Muscle layer of duodenum (tissue), 2 donors: ENCODE results near the gene ARHGAP32.

Source experiments
- H3K27ac ChIP-seq: one replicate; pipeline ENCODE4 v1.7.0; 2013; ENCODE audit warnings: mild to moderate bottlenecking, low read length
- H3K27me3 ChIP-seq: one replicate; pipeline ENCODE4 v1.7.0; 2013; ENCODE audit warnings: low read depth, mild to moderate bottlenecking, control low read depth, low read length
- H3K36me3 ChIP-seq, 2 donors: one replicate each; pipeline ENCODE4 v1.7.0; 2013; ENCODE audit warnings: low read length in 2 of 2, control low read depth in 1 of 2, mild to moderate bottlenecking in 1 of 2; ENCODE audit not compliant: insufficient read depth in 2 of 2, control insufficient read depth in 1 of 2
- H3K4me1 ChIP-seq, 2 donors: one replicate each; pipeline ENCODE4 v1.7.0; 2013; ENCODE audit warnings: low read length in 2 of 2, mild to moderate bottlenecking in 2 of 2, control low read depth in 1 of 2, moderate library complexity in 1 of 2; ENCODE audit not compliant: insufficient read depth in 2 of 2, control insufficient read depth in 1 of 2
- H3K4me3 ChIP-seq, 2 donors: one replicate each; pipeline ENCODE4 v1.7.0; 2013; ENCODE audit warnings: low read length in 2 of 2, low read depth in 1 of 2, mild to moderate bottlenecking in 1 of 2
- H3K9me3 ChIP-seq, 2 donors: one replicate each; pipeline ENCODE4 v1.7.0; 2013; ENCODE audit warnings: low read length in 2 of 2, control low read depth in 1 of 2, mild to moderate bottlenecking in 1 of 2; ENCODE audit not compliant: control insufficient read depth in 1 of 2
- donor health status: healthy.

The ARHGAP32 gene

DNA sequence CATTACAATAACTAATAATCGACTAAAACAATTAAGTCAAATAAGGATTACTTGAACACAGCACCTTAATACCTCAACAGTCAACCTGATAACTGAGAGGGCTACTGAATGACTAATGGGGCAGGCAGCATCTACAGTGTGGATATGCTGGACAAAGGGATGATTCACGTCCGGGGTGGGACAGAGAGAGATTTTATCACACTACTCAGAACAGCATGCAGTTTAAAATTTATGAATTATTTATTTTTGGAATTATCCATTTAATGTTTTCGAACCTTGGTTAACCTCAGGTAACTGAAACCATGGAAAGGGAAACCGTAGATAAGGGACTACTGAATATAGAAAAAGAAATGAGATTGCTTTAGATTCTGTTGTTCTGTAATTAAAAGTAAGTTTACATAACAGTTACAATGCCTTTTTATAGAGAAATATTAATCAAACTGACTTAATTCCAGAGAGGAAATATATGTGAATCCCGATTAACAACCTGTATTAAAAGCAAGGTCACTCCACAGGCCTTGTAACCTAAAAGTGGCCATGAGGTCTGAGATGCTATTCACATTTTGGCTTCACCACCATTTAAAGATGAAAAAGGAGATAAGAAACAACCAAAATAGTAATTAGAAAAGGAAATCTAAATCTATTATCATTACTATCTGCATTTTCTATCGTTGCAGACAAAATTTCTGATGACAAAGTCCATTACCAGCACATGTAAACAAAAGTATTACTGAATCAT lies 130.5 kb downstream of the ARHGAP32 start:
- no peaks in the 10 kb centered on the region for H3K4me1 ChIP-seq
- H3K4me3 ChIP-seq: no peak overlapping the region
- no peaks in the 10 kb centered on the region for H3K27me3 ChIP-seq
- H3K9me3 ChIP-seq: no peaks in the 10 kb centered on the region
- no peak overlapping the region for H3K27ac ChIP-seq
- H3K36me3 ChIP-seq: peaks cover 3 to 15% of the 10 kb centered on the region in 2 donors

DNA sequence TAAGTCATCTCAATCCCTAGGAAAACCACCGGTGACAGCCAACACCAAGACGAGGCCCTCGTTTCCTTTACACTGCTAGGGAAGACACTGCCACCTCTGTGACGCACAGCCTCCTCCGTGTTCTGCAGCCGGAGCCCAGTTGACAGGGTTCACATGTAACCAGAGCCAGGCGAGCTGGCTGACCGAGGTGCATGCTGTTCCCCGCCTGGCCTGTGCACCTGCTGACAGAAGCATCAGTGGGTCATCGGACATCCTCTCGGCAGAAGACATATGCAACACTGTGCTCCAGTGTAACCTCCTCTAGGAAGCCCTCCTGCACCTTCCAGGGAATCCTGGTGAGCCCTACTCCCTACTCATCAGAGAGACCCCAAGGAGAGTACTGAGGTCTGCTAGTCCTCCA lies 135.2 kb downstream of the ARHGAP32 start:
- Histone ChIP-seq H3K4me1 (no peaks in the 10 kb centered on the region), H3K36me3 (peaks cover 0 to 3% of the 10 kb centered on the region in 2 donors), H3K9me3 (no peaks in the 10 kb centered on the region), H3K27ac (no peak overlapping the region), H3K27me3 (no peaks in the 10 kb centered on the region), H3K4me3 (no peak overlapping the region)

DNA sequence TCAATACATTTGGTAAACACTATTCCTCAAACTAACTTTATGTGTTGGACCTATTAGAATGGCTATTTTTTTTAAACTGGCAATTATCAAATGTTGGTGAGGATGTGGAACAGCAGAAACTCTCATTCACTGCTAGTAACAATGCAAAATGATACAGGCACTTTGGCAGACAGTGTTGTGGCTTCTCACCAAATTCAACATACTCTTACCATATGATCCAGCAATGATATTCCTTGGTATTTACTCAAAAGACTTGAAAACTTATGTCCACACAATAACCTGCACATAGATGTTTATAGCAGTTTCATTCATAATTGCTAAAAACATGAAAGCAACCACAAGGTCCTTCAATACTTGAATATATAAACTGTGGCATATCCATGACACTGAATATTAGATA lies 136.9 kb downstream of the ARHGAP32 start:
- Histone ChIP-seq H3K36me3 (no peaks in the 10 kb centered on the region), H3K27ac (no peak overlapping the region), H3K4me3 (no peak overlapping the region), H3K4me1 (no peaks in the 10 kb centered on the region), H3K9me3 (no peaks in the 10 kb centered on the region), H3K27me3 (no peaks in the 10 kb centered on the region)

DNA sequence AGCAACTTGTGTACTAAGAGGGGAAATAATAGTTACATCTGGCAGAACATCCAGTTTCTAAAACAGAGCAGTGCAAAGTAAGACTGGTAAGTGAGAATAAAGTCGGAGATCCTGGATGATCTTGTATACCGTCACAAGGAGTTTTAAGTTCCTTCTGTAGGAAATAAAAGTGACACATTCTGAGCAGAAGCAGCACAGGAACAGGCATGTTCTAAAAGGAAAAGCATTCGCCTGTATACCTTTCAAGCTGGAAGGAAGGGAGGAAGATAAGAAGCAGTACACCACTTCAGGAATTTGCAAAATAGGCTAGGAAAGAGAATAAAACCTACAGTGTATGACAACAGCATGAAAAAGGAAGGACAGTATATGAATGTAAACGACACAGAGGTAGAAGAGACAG lies 143.2 kb downstream of the ARHGAP32 start:
- Histone ChIP-seq H3K4me1 (no peaks in the 10 kb centered on the region), H3K27me3 (no peaks in the 10 kb centered on the region), H3K27ac (no peak overlapping the region)

DNA sequence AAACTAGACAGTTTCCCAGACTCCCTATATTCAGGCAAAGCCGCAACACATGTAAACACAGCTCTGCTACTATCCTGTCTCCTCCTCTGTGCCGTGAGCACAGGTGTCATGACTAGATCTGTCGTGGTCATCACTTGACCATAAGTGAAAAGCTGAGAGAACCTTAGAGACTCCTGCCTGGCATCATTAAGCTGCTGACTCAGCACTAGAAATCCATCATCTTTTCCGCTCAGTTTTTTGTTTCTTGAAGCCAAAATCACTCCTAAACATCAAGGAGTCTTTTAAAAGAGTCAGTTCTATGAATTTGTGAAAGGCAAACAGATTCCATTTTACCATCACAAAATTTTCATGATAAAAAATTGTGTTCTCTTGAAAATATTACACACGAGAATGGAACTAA lies 147.0 kb downstream of the ARHGAP32 start:
- Histone ChIP-seq H3K27me3 (no peaks in the 10 kb centered on the region), H3K27ac (no peak overlapping the region), H3K4me1 (no peaks in the 10 kb centered on the region), H3K4me3 (no peak overlapping the region), H3K36me3 (peaks cover 0 to under 1% of the 10 kb centered on the region in 2 donors), H3K9me3 (no peaks in the 10 kb centered on the region)

More for the DNA sequence above, 143.2 kb downstream of the ARHGAP32 start:
- Histone ChIP-seq H3K4me3 (no peak overlapping the region), H3K36me3 (no peaks in the 10 kb centered on the region), H3K9me3 (no peaks in the 10 kb centered on the region)

DNA sequence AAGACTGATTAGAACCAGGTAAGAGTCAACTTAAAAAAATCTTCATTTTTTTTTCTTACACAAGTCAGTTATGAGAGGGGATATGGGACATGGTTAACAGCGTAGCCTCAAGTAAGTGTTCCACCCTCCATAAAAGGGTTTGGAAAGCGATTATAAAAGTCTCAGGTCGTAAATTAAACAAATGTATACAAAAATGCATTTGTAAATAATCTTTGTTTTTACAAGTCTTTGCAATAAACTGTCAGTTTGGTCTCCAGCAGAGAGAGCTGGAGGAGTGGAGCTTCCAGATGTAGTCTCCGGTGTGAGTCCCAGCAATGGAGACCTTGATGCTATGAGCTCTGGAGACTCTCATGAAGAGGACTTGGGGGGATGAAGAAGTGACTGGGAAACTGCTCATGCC lies 149.6 kb downstream of the ARHGAP32 start:
- Histone ChIP-seq H3K4me3 (no peak overlapping the region), H3K9me3 (no peaks in the 10 kb centered on the region), H3K36me3 (peaks cover 0 to 3% of the 10 kb centered on the region in 2 donors), H3K27me3 (no peaks in the 10 kb centered on the region), H3K27ac (no peak overlapping the region), H3K4me1 (no peaks in the 10 kb centered on the region)

DNA sequence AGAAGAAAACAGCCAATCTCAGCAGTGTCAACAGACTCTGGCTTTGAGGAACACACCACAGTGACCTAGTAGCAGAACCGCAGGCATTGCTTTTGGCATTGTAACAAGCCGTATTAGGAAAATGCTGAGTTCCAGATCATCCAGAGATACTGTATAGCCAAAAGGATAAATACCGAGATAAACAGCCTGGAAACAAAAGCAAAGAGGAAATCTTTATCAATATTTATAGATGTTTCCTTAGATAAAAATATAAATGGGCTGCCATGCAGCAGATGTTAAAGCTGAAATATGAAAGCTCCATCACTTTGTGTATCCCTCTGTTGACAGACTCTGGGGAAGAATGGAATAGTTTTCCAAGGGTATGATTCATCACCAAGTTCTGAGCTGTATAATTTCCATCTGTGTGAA lies 150.5 kb downstream of the ARHGAP32 start:
- H3K4me3 ChIP-seq: no peak overlapping the region
- H3K27ac ChIP-seq: no peak overlapping the region
- H3K36me3 ChIP-seq: peaks cover 0 to 3% of the 10 kb centered on the region in 2 donors
- no peaks in the 10 kb centered on the region for H3K4me1 ChIP-seq
- no peaks in the 10 kb centered on the region for H3K27me3 ChIP-seq
- H3K9me3 ChIP-seq: no peaks in the 10 kb centered on the region

DNA sequence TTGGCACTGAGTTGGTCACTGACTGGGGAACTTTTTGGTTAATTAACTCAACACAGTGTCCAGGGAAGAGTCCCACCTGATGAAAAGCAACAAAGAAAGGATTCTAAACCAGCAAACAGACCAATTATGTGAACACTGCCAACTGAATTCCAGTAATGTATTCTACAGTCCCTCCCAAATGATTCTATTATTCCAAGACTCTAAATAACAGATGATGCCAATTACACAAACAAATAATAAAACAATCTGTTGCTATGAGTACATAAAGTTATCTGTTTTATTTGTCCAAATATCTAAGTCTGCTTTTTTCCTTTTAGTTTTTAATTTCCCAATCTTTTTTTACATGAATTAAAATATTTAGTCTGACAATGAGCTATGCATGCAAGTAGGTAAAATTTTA lies 151.2 kb downstream of the ARHGAP32 start:
- Histone ChIP-seq H3K4me1 (no peaks in the 10 kb centered on the region), H3K27ac (no peak overlapping the region), H3K4me3 (no peak overlapping the region), H3K36me3 (peaks cover 0 to 3% of the 10 kb centered on the region in 2 donors), H3K27me3 (no peaks in the 10 kb centered on the region), H3K9me3 (no peaks in the 10 kb centered on the region)

DNA sequence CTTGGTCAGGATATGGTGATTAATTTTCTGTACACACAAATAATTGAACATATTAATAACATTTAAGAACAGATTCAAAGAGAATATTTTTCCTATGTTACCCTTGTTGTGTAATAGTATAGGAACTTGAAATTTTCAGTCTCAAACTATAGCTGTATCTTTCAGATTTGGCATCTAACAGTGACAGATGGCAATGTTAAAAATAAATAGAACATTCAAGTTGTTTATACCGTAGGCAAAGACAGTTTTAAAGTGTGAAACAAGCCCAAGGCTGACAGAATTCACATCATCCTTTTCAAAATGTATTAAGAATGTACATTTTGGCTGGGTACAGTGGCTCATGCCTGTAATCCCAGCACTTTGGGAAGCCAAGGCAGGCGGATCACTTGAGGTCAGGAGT lies 156.9 kb downstream of the ARHGAP32 start:
- Histone ChIP-seq H3K9me3 (peaks cover 0 to 5% of the 10 kb centered on the region in 2 donors), H3K36me3 (peaks cover 0 to 13% of the 10 kb centered on the region in 2 donors), H3K4me3 (no peak overlapping the region), H3K4me1 (no peaks in the 10 kb centered on the region), H3K27ac (no peak overlapping the region), H3K27me3 (no peaks in the 10 kb centered on the region)

DNA sequence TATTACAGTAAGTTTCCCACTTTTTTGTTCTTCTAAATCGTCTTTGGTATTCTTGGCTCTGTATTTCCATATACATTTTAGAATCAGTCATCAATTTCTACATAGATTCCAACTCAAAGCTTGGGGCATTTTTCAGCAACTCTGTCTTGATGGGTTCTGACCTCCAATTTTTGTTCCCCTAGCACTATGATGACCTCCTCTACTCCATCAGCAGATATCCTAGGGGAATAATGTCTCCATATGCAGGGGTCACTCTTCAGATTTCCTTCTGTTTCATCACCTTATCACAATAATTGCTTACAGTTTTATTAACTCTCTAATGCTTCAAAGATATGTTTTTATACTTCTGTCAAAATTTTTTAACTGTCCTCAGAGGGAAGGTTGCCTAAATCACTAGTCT lies 158.1 kb downstream of the ARHGAP32 start:
- Histone ChIP-seq H3K27me3 (no peaks in the 10 kb centered on the region), H3K9me3 (peaks cover 0 to 5% of the 10 kb centered on the region in 2 donors), H3K36me3 (peaks cover 0 to 9% of the 10 kb centered on the region in 2 donors), H3K4me3 (no peak overlapping the region), H3K27ac (no peak overlapping the region), H3K4me1 (no peaks in the 10 kb centered on the region)

DNA sequence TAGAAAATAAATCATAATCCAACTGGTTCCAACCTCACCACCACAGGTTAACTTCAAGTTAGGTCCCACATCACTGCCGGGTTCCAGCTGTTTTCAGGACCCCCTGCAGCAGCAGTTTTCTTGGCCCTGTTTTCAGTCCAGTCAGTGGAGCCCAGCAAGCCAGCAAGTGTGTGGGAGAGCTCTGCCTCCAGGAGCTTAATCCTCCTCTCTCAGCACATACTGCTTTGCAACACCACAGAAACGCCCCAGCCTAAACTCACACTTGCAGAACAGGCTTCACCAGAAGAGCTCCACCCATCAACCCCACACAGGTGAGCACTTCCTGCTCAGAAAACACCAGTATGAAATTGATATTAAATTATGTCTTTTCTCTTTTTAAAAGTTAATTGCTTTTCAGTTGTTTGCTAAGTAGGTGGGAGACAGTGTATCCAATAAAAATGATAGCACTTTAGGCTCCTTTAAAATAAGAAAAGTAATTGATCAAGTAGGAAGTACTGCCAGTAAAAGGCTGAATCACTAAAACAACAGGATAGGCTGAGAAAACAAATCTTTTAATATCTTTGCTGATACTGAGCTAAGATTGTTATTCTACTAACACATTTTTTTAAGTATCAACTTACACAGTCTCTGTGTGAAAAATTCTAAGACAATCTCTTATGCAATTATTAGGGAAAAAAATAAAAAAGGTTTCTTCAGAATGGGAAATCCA lies 168.0 kb downstream of the ARHGAP32 start:
- Histone ChIP-seq H3K4me3 (peak overlapping the region in 1 of 2 donors; percentile 52), H3K36me3 (no peaks in the 10 kb centered on the region), H3K27ac (peak overlapping the region; percentile 76)

More for the DNA sequence above, 168.0 kb downstream of the ARHGAP32 start:
- H3K27me3 ChIP-seq: no peaks in the 10 kb centered on the region
- H3K4me1 ChIP-seq: no peaks in the 10 kb centered on the region
- H3K9me3 ChIP-seq: no peaks in the 10 kb centered on the region
